Lower lobe of right lung (tissue), 2 donors: ENCODE data around the gene NDNF. TPM values are rescaled to one million over a fixed set of nuclear protein-coding genes. Genes with fewer than 3 reads are reported as not detected.
A peak's percentile ranks its signal among the peaks of the same experiment; 100 is the strongest.

Experiments
- ATAC-seq, 2 donors: fragments of 200-7000 bp; cut with Tn5 transposase; one replicate each; pipeline ENCODE4 v1.9.1; 2020 to 2022; ENCODE audit warnings: mild to moderate bottlenecking in 2 of 2, moderate library complexity in 2 of 2
- DNase-seq: peaks from one replicate; pipeline ENCODE4 v3.0.0-alpha.2; 2020
- H3K27ac ChIP-seq: fragments of 200-600 bp; one replicate; pipeline ENCODE4 v1.8.0; 2022
- H3K27me3 ChIP-seq: fragments of 200-600 bp; one replicate; pipeline ENCODE4 v1.8.0; 2022; ENCODE audit warnings: low read depth
- H3K36me3 ChIP-seq: fragments of 200-600 bp; one replicate; pipeline ENCODE4 v1.8.0; 2022; ENCODE audit warnings: mild to moderate bottlenecking
- H3K4me1 ChIP-seq: fragments of 200-600 bp; one replicate; pipeline ENCODE4 v1.8.0; 2022
- H3K4me3 ChIP-seq: fragments of 200-600 bp; one replicate; pipeline ENCODE4 v1.8.0; 2022; ENCODE audit warnings: mild to moderate bottlenecking
- H3K9me3 ChIP-seq: fragments of 200-600 bp; one replicate; pipeline ENCODE4 v1.8.0; 2022
- intact Hi-C: fragments of 100-400 bp; cut with DNase I; formaldehyde crosslinking; loops from one replicate; pipeline ENCODE4 v1.11.0; 2022
- total RNA-seq: library from RNA; stranded (reverse); fragmentation: NEBNext Ultra II Directional; extraction: Animal tissue kit (Norgen Biotek cat#: 25700); gene quantifications from one replicate; pipeline ENCODE4 v1.2.1, GENCODE V29; 2021
- TF ChIP-seq, protein P1 (sequence below): fragments of 200-600 bp; IDR thresholded peaks from one replicate; pipeline ENCODE4 v1.8.0; 2022; ENCODE audit warnings: antibody characterized with exemption, mild to moderate bottlenecking
- donor health status: DM: no; HTN: yes; CAD: no; lungs with severe emphysema.

The NDNF gene
- total RNA-seq, 1 donor from 2014 or later, result 108 TPM

DNA sequence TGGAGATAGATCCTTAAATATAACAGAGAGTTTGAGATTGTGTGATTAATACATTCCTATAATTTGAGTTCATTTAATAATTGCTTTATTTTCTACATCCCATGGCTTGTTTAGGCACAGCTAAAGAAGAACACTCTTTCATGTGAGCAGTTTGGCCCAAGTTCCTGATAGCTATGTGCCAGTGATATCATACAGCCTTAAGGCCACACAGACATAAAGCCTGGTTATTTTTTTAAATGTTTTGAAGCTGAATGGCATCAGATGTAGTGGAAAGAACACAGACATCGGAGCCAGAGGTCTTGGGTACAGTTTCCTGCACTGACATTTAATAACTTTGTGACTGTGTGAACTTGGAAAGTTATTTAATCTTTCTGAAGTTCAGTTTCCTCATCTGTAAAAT, 7.0 kb upstream of the NDNF start:
- ATAC-seq (no peak), DNase-seq (no peak)
- Histone ChIP-seq H3K27me3 (no peaks in the 10 kb centered on the region), H3K9me3 (no peaks in the 10 kb centered on the region), H3K27ac (no peak overlapping the region), H3K36me3 (no peaks in the 10 kb centered on the region), H3K4me1 (no peaks in the 10 kb centered on the region), H3K4me3 (no peak overlapping the region)
- intact Hi-C loops, result no loop called here
- TF ChIP-seq, protein P1, sequence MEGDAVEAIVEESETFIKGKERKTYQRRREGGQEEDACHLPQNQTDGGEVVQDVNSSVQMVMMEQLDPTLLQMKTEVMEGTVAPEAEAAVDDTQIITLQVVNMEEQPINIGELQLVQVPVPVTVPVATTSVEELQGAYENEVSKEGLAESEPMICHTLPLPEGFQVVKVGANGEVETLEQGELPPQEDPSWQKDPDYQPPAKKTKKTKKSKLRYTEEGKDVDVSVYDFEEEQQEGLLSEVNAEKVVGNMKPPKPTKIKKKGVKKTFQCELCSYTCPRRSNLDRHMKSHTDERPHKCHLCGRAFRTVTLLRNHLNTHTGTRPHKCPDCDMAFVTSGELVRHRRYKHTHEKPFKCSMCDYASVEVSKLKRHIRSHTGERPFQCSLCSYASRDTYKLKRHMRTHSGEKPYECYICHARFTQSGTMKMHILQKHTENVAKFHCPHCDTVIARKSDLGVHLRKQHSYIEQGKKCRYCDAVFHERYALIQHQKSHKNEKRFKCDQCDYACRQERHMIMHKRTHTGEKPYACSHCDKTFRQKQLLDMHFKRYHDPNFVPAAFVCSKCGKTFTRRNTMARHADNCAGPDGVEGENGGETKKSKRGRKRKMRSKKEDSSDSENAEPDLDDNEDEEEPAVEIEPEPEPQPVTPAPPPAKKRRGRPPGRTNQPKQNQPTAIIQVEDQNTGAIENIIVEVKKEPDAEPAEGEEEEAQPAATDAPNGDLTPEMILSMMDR, result no peak

DNA sequence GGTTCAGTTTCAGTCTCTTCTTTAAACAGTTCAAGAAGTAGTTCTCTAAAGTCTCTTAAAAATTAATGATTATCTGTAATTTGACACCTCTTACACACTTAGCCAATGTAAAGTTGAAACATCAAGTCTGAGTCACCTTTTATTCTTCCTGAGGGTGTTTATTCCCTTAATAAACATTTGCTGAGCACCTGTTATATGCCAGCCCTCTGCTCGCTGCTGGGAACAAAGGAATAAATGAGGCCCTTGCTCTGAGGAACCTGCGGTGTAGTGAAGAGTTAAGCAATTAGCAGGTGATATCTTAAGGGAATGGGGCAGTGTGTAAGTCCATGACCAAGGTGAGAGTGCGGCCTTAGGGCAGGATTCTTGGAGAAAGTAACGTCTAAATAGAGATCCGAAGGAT, 5.2 kb upstream of the NDNF start:
- Histone ChIP-seq H3K27me3 (no peaks in the 10 kb centered on the region), H3K4me1 (peaks cover 5% of the 10 kb centered on the region), H3K27ac (no peak overlapping the region), H3K36me3 (no peaks in the 10 kb centered on the region), H3K4me3 (peak overlapping the region; percentile 3), H3K9me3 (no peaks in the 10 kb centered on the region)
- ATAC-seq (peak; percentile 59 to 62), DNase-seq (no peak)
- TF ChIP-seq, protein P1, result no peak
- intact Hi-C loops, result no loop called here

DNA sequence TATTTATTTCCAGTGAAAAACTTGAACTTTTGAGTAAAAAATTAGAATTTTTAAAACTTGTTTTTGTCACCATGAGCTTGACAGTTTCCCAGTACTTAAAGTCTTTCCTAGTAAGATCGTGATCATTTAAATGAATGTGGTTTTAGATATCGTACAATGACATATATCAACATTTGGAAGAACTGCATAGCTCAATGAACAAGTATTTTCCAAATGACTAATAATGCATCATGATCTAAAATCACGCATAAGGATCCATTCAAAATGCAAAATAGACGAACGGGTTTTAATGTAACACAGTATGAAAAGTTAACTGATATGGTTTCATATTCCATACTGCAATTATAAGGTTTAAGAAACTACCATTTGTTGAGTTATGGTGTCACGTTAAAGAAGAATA, 4.1 kb upstream of the NDNF start:
- ATAC-seq, result no peak
- intact Hi-C loops, result no loop called here

DNA sequence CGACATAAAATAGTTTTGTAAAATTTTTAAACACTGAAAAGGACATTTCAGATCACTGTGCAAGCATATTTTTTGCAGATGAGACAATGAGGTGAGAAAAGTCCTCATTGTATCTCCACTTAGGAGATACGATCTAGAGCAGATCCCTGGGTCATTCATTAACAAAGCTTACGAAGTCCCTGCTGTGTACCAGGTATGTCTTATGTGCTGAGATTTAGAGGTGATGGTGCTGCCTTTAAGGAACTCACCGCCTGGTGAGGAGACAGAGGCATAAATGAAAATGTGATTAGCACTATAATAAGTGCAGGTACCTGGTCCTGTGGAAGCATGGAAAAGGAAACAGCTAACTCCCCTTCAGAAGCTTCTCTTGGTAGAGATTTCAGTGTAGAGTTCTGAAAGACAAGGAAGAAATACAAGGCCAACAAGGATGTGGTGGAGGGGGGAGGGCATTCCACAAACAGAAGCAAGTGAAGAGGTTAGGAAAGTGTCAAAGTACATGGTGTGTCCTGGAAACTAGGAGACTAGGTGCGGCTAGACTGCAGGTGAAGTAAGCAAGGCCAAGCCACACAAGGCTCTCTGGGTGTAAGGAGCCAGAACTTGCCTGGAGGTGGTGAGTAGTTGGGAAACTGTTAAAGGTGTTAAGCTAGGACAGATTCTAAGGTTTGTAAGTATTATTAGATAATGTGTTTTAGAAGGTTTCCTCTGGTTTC, 1.5 kb upstream of the NDNF start:
- ATAC-seq (peak; percentile 20 to 55), DNase-seq (peak; percentile 49)
- Histone ChIP-seq H3K4me3 (peak overlapping the region; percentile 68), H3K9me3 (no peaks in the 10 kb centered on the region), H3K4me1 (peaks cover 5% of the 10 kb centered on the region), H3K27me3 (peaks cover 17% of the 10 kb centered on the region), H3K36me3 (no peaks in the 10 kb centered on the region), H3K27ac (peak overlapping the region; percentile 79)
- TF ChIP-seq, protein P1, result no peak
- intact Hi-C loops, result no loop called here

More for the DNA sequence above, 4.1 kb upstream of the NDNF start:
- H3K9me3 ChIP-seq, result no peaks in the 10 kb centered on the region
- no peak overlapping the region for H3K27ac ChIP-seq
- TF ChIP-seq, protein P1, result no peak
- peaks cover 6% of the 10 kb centered on the region for H3K27me3 ChIP-seq
- H3K4me1 ChIP-seq, result peaks cover 5% of the 10 kb centered on the region
- H3K4me3 ChIP-seq, result no peak overlapping the region
- DNase-seq, result no peak
- H3K36me3 ChIP-seq, result no peaks in the 10 kb centered on the region

DNA sequence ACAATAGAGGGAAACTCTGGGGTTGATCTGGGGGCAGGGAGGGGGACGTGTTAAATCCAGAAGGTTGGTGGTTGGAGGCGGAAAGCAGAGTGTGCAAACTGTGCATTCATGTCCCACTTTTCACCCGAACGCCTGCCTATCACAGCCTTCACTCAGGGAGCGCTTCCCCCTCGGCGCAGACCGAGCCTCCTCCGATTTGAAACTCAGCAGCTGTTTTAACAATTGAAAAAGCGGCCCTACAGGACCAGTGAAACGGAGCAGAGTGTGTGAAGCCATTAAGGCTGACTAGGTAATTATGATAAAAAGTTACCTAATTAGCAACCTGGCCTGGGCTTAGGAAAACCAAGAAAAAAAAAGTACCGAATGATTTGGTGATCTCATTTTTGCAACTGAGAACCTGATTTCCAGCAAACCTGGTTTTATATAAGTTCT, 685 bp upstream of the NDNF start:
- H3K27ac ChIP-seq, result peak overlapping the region; percentile 79
- intact Hi-C loops, result no loop called here
- peaks cover 5% of the 10 kb centered on the region for H3K4me1 ChIP-seq
- H3K9me3 ChIP-seq, result no peaks in the 10 kb centered on the region
- TF ChIP-seq, protein P1, result no peak
- no peaks in the 10 kb centered on the region for H3K36me3 ChIP-seq
- H3K27me3 ChIP-seq, result peaks cover 19% of the 10 kb centered on the region
- ATAC-seq (peak; percentile 19 to 47), DNase-seq (peak; percentile 53)
- H3K4me3 ChIP-seq, result peak overlapping the region; percentile 68
